ENCODE results near the gene FAM78B.
A peak's percentile ranks its signal among the peaks of the same experiment; 100 is the strongest.

FAM78B gene, protein sequence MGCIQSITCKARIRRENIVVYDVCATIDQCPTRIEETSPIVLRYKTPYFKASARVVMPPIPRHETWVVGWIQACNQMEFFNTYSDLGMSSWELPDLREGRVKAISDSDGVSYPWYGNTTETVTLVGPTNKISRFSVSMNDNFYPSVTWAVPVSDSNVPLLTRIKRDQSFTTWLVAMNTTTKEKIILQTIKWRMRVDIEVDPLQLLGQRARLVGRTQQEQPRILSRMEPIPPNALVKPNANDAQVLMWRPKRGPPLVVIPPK

DNA sequence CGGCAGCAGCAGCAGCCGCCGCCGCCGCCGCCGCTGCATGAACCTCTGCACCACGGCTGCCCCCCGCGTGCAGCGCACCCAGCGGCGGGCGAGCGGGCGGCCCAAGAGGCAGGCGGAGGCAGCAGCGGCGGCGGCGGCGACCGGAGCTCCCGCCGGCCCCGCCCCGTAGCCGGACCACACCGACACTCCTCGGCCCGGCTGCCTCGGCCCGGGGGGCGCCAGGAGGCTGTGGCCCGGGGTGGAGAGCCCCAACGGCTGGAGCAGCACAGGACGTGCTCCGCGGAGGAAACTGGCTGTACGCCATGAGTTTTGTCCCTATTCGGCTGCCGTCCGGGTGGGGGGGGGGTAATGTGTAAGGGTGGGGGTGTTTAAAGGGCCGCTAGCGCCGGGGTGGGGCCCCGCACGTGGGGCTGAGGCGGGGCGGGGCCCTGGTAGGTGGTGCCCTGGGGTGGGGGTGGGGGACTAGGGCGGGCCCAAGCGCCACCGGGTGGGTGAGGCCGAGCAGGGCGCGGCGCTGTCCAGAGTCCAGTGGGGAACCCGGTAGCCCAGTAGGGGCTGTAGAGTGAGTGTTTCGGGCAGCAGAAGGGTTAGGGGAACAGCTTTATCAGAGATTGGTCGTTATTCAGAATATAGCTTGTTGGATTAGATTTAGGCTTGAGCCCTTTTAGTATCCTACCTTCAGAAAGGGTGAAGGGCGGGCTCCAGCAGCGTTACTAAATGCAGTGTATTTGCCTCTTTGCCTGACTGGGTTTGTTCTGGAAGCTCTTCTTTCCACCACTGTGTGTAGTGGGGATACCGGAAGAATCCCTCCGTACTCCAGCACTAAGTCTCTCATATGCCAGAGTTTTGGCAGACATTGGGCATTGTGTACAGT lies at the start of gene FAM78B:
Gene FAM78B, minus strand, starts transcription at position 304 of the 874 bp plus-strand sequence. CDS start 753 bp downstream, outside the sequence.
- DNase-seq, result peak; percentile 78

DNA sequence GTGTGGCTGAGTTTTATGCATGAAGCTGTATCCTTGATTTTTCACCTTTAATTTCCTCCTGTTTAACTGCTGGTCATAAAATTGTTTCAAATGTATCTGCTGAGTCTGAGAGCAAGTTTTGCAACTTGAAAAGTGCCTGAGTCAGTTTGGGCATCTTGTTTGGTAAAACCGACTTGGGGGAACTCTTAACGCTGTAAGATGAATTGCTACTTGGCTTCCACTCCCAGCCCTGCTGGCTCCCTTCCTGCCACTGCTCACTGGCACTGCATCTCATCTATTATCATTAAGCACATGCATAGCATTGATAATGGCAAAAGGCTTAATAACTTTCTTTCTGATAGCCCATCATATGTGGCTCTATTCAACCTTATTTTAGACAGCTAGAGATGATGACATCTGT lies 35.7 kb upstream of the FAM78B start:
- DNase-seq, result no peak

DNA sequence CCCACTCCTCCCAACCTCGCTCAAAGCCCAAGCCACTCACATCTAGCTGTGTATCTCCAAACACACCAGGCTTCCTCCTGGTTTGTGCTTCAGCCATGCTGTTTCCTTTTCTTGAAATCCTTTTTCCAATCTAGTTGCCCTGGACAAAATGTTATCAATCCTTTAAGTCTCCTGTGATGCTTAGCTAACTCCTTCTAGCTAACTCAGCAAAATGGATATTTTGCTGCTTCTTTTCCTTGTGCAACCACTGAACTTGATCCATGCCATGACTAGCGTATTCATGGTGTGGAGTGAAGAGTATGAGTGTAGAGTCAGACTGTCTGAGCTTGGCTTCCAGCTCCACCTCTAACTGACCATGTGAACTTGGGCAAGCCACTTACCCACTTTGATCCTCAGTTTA lies 33.9 kb upstream of the FAM78B start:
- DNase-seq, result no peak

DNA sequence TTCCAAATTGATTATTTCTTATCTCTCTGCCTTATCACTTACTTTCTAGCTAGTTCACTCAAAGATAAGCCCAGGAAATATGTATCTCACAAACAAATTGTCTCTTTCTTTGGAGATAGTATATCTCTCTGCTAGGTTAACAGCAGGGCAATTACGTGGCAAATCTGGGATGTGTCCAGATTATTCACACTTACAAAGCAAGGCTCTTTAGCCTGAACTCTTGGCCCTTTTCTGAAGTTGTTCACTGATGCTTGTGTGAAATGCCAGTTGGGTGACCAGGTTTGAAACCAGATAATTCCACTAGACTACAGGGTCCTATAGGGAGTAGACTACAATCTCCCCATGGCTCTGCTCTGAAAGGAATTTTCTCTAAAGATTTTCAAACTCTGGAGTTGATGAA lies 30.8 kb upstream of the FAM78B start:
- no peak for DNase-seq

DNA sequence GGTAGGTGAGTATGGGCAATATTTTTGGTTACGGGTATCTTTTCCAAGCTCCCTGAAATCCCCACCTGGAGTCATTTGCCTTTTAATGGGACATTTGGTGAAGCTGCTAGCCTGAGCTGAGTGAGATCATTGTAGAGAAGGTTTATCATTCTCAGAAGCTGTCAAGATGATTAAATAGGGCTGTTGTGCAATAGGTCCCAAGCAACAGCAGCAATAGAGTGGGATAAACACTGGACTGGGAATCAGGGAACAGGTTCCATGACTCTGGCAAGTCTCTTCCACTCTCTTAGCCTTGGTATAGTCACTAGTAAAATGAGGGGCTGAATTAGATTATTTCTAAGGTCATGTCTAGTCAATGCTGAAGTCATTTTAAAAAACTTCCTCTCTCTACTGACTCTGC lies 30.3 kb upstream of the FAM78B start:
- DNase-seq, result no peak

DNA sequence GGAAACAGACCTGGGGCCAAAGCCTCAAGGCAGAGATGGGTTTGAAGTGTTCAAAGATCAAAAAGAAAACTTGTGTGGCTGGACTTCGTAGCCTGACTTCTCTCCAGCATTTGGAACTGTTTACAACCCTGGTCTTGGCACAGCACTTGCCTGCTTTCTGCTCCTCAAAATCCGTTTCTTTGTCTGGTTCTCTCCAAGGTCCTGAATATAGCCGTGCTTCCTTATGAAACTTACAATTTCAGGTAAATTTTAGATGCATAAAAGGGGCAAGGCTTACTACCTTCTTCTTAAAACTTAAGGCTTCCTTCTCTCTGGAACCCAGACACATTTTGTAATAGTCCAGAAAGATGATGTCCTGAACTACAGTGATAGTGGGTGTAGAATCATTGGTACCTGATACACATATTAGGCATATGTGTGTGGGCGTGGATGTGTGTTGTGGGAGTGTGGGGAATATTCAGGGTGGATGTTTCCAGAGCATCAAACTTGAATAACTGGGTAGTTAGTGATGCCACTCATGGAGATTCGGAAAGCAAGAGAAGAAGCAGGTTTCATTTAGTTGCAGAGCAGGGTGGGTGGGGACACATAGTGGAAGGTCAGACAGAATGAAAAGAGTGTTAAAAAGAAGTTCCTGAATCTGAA lies 26.4 kb upstream of the FAM78B start:
- DNase-seq, result no peak

DNA sequence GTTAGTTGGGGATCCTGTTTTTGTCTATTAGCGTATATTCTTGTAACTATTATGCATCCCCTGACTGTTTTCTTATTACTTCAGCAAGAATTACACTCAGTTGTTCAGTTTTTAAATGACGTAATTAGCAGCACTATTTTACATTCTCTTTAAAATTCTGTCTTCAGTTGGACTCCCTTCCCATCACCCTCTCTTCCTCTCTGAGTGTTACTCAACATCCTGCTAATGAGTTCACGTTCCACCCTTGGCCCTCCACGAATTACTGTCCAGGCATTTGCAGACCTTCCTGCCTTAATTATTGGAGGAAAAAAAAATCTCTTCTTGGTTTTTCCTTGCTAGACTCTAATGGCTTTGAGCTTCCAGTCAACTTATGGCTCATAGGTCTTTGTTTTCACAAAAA lies 23.6 kb upstream of the FAM78B start:
- DNase-seq, result no peak

DNA sequence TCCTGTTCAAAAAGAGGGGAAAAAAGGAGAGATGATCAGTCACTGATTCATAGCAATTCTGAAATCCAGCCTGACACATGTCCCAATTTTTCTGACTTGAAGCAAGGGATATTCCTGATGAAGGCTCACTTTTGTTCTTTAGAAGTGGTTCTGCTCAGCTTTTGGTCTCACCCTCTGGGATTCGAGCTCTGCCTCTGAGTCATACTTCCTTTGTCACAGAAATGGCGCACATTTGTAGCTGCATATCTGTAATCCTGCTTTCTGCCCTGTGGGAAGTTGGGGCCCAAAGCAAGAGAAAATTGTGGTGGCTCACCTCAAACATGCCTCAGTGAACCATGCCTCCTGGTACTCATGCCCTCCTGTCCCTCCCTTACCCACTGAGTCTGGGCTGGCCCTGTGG lies 22.3 kb upstream of the FAM78B start:
- DNase-seq, result no peak

DNA sequence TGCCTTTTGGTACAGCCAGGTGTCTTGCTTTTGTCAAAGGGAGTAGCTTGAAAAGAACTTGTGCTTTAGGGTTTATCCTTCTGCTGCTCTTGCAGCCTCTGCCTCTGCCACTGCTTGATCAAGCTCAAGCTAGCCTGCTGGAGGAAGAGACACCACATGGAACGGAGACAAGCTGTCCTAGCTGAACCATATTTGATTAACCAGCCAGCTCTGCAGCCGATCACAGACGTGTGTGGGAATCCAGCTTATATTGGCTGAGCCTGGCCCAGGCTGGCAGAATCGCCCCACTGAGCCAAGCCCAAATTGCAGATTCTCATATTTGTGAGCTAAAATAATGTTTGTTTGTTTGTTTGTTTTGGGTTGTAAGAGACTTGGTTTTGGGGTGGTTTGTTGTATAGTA lies 18.7 kb upstream of the FAM78B start:
- no peak for DNase-seq

DNA sequence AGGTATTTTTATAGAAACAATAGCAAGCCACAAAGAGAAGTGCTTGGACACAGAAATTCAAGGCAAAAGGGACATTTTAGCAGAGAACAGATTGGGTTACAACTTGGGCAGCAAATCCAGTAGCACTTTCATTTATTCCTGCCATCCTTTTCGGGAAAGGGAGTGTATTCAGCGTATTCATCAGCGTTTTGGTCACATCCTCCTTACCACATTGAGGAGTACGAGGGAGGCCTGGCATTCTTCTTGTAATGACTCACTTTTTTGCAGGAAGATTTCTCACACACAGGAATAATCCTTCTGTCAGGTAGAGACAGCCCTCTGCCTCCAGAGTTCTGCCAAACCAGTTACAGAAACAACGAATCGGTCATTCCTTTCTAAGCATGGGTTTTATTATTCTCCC lies 18.1 kb upstream of the FAM78B start:
- no peak for DNase-seq

DNA sequence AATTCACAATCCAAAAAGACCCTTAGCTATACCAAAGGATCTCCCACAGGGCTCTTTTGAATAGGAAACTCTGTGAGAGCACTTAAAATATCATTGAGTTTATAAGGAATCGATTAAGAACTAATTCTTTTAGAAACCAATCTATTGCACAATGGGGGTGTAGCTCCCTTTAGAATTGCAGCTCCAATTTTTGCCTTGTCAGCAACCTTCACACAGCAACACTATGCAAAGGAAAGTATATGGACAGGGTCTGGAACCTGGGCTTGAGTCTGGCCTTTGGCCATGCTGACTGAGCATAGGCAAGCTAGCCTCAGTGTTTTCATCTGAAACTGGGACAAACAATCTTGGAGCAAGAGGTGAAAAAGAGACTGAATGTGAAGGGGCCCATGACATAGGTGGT lies 17.2 kb upstream of the FAM78B start:
- DNase-seq, result no peak

DNA sequence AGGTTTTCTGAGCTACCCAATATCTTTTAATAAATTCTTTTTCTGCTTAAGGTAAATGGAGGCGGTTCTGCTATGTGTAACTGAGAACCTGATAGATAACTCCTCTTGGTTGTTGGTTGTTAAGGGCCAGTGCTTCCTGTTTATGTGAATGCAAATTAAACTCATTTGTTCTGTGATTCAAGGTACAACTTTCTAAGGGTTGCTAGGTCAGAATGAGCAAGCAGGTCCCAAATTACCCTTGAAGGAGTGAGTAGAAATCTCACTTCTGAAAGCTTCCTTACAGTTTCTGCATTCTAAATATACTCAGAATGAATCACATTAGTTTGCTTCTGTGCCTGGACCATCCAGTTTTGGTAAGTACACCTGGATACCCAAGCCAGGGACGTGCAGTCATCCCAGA lies 15.5 kb upstream of the FAM78B start:
- no peak for DNase-seq

DNA sequence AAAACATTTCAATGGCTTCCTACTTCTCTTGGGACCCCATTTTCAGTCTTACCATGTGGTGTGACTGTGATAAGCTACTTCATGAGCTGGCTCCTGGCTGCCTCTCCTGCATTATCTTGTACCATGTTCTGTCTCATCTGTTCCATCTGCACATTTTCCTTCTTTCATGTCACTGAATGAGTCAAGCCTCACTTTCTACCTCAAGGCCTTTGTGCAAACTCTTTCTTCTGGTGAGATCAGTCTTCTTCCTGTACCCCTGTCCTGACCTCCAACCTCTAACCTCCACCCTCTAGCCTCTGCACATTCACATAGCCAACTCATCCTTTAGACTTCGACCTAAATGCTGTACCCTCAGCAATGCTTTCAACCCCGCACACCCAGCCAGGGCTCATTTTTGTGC lies 9.6 kb upstream of the FAM78B start:
- no peak for DNase-seq

DNA sequence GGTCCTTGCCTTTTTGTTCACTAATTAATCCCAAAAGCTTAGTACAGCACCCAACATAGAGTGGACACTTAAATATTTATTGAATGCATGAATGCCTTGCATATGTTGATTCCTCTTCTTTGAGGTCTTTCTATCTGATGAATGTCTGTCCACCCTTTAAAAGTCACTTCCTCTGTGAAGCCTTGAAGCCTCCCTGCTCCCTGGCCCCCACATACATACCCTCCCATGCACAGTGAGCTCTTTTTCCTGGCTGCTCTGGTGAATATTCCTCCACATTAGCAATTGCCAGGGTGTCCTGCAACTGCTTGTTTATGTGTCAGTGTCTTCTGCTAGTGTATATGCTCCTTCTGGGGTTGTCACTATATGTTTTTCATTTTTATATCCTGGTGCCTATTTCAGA lies 8.2 kb upstream of the FAM78B start:
- no peak for DNase-seq

DNA sequence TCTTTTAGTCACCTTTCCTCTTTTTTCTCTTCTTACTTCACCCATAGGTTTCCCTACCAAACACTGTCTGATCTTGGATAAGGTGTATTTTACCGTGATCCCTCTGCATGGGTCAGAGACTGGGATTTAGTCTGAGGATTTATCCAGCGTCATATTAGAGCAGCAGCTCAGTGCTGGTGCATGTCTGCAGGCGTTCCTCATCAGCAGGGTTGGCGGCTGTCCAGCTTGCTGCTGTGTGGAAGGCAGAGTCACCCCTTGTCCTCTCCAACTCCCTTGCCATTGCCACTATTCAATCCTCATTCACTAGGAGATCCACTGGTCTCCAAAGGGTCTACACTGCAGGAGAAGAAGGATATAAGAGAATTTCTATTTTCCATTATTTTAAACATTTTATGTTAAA lies 7.3 kb upstream of the FAM78B start:
- DNase-seq, result no peak

DNA sequence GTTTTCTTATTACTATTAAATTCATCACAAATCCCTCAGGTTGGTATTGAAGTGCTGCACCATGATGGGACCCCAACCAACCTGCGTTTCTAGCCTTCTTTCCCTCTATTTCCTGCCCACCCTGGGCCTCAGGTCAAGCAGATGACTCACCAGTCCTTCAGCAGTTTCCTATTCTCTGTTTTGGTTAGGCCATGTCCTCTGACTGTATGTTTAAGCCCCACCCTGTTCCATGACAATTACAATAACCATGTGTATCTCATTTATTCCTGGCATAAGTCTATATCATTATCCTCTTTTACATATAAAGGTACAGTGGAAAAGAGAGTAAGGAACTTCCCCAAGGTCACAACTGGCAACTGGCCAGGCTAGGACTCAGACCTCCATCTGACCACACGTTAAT lies 5.3 kb upstream of the FAM78B start:
- no peak for DNase-seq

DNA sequence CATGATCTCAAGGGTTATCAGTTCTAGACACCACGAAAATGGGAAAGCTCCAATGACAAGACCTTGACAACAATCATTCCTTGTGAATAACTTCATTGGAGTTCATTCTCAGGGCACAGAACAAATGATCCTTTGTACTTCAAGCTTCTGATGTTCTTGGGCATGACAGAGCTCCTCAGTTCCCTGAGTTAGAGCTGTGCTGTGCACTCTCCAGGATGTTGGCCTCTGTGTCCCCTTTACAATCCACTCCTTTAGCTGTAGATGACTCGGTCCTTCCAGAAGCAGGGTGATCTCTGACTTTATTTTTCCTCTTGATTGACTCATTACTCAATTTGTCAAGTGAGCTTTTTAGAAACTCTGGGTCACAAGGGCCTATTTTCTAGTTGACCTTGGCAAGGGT lies 3.9 kb upstream of the FAM78B start:
- no peak for DNase-seq

DNA sequence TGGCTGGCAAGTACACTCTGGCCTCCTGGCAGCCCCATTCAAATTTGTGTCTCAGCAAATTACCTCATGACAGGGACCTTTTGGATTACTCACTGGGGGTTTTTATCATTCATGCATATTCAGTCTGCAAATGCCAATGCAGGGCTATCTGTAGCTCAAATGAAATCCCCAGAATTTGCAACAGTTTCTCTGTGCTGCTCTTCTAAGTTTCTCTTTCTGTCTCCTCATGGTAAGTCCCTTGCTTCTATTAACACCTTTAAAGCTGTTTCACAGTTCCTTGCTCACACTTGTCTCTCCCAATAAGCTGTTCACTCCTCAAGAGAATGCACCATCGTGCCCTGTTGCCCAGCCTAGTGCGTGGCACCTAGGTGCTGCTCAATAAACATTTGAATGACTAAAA lies 3.3 kb upstream of the FAM78B start:
- DNase-seq, result no peak

DNA sequence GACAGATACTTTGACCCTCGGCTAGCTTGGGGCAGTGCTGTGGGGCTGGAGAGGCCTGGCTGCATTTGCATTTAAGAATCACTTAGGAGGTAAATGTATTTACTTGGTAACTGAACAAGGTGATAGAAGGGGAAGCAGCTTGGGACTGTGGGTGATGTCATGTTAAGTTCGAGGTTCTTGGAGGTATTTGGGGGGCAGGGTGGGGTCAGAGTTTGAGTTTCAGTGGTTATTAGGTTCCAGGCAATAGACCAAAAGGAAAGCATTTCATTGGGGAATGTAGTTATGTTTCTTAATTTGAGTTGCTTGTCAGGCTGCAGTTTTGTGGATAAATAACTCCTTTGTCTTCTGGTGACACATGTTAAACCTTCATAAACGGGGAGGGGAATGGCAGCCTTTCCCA lies 2.4 kb upstream of the FAM78B start:
- no peak for DNase-seq

DNA sequence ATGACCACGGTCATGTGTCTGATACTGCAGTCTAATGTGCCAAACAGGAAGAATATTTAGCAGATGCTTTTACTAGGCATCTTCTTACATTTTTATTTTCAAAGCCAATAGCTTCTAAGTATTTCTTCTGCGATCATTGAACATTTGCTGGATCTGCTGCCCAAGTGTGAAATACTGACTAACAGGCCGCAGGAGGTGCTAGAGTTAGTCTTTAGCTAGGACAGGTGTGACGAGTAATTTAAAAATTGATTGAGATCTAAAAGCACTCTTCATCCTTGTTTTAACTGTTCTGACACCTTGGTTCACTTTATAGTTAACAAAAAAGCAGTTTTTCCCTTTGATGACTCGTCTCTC lies 748 bp upstream of the FAM78B start:
- DNase-seq, result no peak

DNA sequence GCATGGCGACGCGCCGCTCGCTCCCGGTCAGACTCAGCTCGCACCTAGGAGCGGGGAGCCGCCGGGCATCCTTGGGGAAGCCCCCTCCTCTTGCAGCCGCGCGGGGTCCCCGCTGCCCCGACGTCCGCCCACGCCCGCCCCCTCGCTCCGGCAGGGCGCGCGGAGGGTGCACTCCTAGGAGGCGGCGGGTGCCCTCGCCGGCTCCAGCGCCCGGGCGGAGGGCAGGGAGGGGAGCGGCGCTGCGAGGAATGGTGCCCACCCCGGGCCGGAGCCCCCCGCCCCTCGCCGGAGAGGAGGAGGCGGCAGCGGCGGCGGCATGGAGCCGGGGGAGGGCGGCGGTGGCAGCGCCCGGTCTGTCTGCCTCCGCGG lies 488 bp downstream of the FAM78B start:
- DNase-seq, result no peak

DNA sequence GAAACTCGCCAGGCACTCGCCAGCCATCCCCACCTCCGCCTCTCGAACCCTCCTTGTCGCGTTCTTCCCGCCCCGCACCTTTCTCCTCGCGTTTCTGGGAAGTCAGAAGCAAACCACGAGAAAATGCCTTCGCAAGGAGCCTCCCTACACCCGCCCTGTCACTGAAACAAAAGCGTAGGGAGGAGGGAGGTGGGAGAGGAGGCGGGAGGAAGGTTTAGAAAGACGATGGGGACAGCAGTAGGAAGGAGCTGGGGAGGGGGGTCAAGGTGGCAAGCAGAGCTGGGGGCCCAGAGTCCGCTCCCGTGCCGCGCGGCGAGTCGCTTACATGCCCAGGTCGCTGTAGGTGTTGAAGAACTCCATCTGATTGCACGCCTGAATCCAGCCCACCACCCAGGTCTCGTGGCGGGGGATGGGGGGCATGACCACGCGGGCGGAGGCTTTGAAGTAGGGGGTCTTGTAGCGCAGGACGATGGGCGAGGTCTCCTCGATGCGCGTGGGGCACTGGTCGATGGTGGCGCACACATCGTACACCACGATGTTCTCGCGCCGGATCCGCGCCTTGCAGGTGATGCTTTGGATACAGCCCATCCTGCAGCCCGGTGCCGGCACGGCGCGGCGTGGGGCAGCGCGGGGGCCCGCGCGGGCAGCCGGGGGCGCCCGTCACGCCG lies 1.0 kb downstream of the FAM78B start:
- DNase-seq, result peak; percentile 2

DNA sequence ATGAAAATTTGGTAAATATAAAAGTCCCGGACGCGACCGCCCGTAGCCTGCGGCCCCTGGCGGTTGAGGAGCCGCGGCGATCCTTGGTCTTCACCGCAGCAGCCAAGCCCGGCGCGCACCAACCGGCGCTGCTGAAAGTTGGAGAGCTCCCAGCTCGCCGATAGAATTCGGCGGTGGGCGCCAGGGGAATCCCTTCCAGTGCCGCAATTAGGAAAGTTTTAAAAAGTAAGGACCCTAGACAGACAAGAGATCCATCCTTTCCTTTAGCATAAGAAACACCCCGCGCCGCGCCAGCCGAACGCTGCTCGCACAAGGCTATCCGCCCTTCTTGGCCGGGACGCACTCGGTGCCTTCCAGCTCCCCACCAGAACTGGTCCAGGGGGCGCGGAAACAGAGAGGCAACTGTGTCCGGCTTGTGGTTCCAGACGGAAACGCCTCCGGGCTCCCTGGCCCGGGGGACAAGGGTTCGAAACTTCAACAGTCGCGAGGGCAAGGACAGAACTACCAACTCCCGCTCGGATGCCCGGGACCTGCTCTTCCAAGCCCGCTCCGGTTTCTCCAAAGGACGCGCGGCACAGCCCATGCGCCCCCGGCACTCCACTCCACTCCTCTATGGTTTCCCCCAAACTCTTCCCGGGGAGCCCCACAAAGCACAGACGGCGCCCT lies 1.7 kb downstream of the FAM78B start:
- peak; percentile 66 for DNase-seq

Data from hematopoietic multipotent progenitor cell treated with erythropoietin and hydrocortisone succinate and interleukin-3 and kit ligand, for 6 days (in vitro differentiated cells).